ENCODE data around the gene NRXN3. TPM values are rescaled to one million over a fixed set of nuclear protein-coding genes. Genes with fewer than 3 reads are reported as not detected.

The NRXN3 gene
- polyA plus RNA-seq, 1 experiment, result 1.1 TPM

DNA sequence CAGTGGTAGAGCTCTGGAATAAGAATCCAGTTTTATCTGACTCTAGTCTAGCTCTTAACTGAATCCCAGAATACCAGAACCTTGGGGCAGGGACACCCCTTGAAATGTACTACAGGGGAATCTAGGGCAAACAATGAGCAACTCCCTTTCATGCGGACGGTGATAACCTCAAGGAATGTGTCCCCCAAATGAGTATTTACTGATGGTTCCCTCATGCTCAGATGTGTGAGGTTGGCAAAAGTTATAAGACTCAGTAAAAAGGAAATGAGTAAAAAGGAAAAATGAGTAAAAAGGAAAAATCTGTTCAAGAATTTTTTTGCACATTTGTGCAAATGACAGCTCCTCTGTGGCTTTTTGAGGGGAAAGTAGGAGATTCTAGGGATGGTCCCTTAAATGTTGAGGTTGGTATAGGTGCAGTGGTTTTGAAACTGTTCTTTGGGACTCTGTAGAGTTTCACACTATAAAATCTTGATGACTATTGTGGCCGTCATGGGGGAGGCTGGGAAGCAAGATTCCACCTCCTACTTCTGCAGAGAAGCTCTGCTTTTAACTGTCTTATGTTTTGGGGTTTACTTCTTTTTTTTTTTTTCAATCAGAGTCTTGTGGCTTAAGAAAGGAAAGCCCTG, 58.6 kb downstream of the NRXN3 start:
- TF ChIP-seq, protein P1, sequence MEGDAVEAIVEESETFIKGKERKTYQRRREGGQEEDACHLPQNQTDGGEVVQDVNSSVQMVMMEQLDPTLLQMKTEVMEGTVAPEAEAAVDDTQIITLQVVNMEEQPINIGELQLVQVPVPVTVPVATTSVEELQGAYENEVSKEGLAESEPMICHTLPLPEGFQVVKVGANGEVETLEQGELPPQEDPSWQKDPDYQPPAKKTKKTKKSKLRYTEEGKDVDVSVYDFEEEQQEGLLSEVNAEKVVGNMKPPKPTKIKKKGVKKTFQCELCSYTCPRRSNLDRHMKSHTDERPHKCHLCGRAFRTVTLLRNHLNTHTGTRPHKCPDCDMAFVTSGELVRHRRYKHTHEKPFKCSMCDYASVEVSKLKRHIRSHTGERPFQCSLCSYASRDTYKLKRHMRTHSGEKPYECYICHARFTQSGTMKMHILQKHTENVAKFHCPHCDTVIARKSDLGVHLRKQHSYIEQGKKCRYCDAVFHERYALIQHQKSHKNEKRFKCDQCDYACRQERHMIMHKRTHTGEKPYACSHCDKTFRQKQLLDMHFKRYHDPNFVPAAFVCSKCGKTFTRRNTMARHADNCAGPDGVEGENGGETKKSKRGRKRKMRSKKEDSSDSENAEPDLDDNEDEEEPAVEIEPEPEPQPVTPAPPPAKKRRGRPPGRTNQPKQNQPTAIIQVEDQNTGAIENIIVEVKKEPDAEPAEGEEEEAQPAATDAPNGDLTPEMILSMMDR (IDR thresholded peaks at IDR 0.05; ENCODE audit: low read depth, low read length), result no peak
- CTCF ChIA-PET, result no interaction called here
- Histone ChIP-seq H3K9me3 (ENCODE audit: control insufficient read depth, insufficient read depth, low read length) (peaks cover 42% of the 10 kb centered on the region), H3K27ac (ENCODE audit: low read depth, low read length) (no peak overlapping the region), H3K4me3 (ENCODE audit: low read depth, low read length) (no peak overlapping the region), H3K27me3 (ENCODE audit: control insufficient read depth, insufficient read depth, low read length) (no peaks in the 10 kb centered on the region)
- POLR2A ChIA-PET, result no interaction called here
- no peak for DNase-seq (ENCODE audit: low read depth, low spot score)

DNA sequence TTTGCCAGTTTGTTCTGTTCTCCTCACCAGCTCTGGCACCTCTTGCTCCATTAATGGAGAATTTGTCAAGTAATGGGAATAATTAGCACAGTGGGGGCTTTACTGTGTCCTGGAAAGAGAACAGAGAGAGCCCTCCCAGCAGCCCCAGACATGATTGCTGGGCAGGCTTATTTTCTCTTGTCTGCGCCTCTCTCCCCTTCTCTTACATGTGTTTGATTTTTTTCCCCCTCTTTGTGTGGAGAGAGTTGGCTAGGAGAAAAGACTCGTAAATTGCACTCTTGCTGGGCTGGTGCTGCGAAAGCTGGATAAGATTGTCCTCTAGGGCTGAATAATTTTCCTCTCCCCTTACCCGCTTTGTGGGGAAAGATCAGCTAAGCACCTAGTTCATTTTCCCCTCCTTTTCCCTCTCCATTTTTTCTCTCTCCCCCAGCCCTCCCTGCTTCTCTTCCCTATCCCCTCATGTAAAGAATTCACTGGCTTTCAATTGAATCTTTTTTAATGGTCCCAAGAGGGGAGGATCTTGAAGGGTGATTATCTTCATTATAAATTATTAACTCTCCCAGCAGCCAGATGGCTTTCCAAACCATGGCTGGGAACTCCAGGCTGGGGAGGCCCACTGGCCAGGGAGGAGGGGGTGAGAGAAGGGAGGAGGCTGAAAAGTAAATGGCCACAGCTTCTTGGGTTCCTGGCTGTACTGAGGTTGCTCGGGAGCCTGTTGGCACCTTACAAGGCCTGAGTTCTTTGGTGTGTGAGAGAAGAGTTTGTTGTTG, 62.2 kb downstream of the NRXN3 start:
- Histone ChIP-seq H3K27ac (ENCODE audit: low read depth, low read length) (no peak overlapping the region), H3K27me3 (ENCODE audit: control insufficient read depth, insufficient read depth, low read length) (no peaks in the 10 kb centered on the region), H3K4me3 (ENCODE audit: low read depth, low read length) (no peak overlapping the region), H3K9me3 (ENCODE audit: control insufficient read depth, insufficient read depth, low read length) (peaks cover 34% of the 10 kb centered on the region)
- DNase-seq (ENCODE audit: low read depth, low spot score), result no peak
- TF ChIP-seq, protein P1 (IDR thresholded peaks at IDR 0.05; ENCODE audit: low read depth, low read length), result no peak
- POLR2A ChIA-PET, result no interaction called here
- CTCF ChIA-PET, result no interaction called here

DNA sequence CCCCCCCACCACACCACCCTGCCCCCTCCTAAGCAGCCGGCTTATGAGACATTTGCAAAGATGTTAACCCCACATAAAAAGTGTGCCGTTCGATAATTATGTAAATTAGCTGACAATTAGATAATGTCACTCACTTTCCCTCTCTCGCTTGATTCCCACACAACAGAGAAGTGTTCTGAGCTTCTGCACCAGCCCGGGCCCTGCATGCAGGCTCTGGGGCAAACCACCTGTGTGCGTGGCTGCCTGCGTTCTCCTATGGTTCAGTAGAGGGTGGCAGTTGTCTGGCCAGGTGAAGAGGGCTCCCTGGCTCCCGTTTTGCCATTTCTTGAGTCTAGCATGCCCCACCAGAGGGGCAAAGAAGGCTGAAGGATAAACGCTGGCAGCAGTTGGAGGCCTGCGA, 68.0 kb downstream of the NRXN3 start:
- peaks cover 28% of the 10 kb centered on the region for H3K9me3 ChIP-seq (ENCODE audit: control insufficient read depth, insufficient read depth, low read length)
- CTCF ChIA-PET, result no interaction called here
- no peak for DNase-seq (ENCODE audit: low read depth, low spot score)
- H3K4me3 ChIP-seq (ENCODE audit: low read depth, low read length), result no peak overlapping the region
- no peak overlapping the region for H3K27ac ChIP-seq (ENCODE audit: low read depth, low read length)
- TF ChIP-seq, protein P1 (IDR thresholded peaks at IDR 0.05; ENCODE audit: low read depth, low read length), result no peak
- POLR2A ChIA-PET, result no interaction called here
- no peaks in the 10 kb centered on the region for H3K27me3 ChIP-seq (ENCODE audit: control insufficient read depth, insufficient read depth, low read length)

DNA sequence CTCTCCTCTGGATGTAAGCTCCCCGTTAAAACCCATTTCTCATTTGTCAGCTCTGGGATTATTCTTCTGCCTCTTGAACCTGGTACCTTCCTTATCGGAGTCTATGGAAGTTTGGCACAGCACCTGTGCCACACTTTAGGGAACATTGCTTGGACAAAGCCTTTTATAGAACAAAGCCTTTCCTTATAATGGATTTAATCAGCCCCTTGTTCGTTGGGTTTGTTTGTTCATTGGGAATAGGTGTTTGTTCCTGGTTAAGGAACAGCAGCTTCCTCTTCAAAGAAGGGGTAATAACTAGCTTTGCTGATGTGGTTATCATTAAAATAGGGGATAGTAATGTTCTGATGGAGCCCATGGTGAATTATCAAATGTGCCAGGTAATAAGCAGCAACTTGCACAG, 70.4 kb downstream of the NRXN3 start:
- no peak for DNase-seq (ENCODE audit: low read depth, low spot score)
- H3K27ac ChIP-seq (ENCODE audit: low read depth, low read length), result no peak overlapping the region
- TF ChIP-seq, protein P1 (IDR thresholded peaks at IDR 0.05; ENCODE audit: low read depth, low read length), result no peak
- no peaks in the 10 kb centered on the region for H3K27me3 ChIP-seq (ENCODE audit: control insufficient read depth, insufficient read depth, low read length)
- POLR2A ChIA-PET, result no interaction called here
- no peak overlapping the region for H3K4me3 ChIP-seq (ENCODE audit: low read depth, low read length)
- H3K9me3 ChIP-seq (ENCODE audit: control insufficient read depth, insufficient read depth, low read length), result peaks cover 48% of the 10 kb centered on the region
- CTCF ChIA-PET, result no interaction called here

DNA sequence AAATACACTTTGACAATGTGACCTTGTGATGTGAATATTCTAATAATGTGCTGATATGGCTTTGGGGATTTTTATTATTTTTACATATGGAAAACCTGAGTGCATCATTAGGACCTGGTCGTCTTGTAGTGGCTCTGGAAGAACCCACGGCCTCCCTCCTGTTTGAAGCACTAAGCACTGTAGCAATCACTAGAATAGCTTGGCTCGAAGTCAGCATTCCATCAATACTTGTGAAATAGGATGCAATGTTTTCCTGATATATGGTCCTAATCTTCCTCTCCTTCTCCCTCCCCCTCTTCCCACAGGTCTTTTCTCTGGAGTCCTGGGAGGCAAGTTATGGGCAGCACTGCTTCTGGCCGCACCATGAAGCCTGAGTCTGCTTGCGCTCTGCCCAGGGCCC, 71.9 kb downstream of the NRXN3 start:
- TF ChIP-seq, protein P1 (IDR thresholded peaks at IDR 0.05; ENCODE audit: low read depth, low read length), result no peak
- CTCF ChIA-PET, result interaction anchor here (0.7 kb wide), 1 partner anchor 489 kb away, joined by 3 read pairs; no protein-coding TSS in a partner anchor
- H3K4me3 ChIP-seq (ENCODE audit: low read depth, low read length), result no peak overlapping the region

More for the DNA sequence above, 71.9 kb downstream of the NRXN3 start:
- DNase-seq (ENCODE audit: low read depth, low spot score), result no peak
- no peak overlapping the region for H3K27ac ChIP-seq (ENCODE audit: low read depth, low read length)
- no peaks in the 10 kb centered on the region for H3K27me3 ChIP-seq (ENCODE audit: control insufficient read depth, insufficient read depth, low read length)
- POLR2A ChIA-PET, result no interaction called here
- peaks cover 53% of the 10 kb centered on the region for H3K9me3 ChIP-seq (ENCODE audit: control insufficient read depth, insufficient read depth, low read length)

Measured in AG04450 (cell line).